ENCODE data around the gene PUSL1.
A peak's percentile ranks its signal among the peaks of the same experiment; 100 is the strongest.

The PUSL1 gene, protein sequence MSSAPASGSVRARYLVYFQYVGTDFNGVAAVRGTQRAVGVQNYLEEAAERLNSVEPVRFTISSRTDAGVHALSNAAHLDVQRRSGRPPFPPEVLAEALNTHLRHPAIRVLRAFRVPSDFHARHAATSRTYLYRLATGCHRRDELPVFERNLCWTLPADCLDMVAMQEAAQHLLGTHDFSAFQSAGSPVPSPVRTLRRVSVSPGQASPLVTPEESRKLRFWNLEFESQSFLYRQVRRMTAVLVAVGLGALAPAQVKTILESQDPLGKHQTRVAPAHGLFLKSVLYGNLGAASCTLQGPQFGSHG

DNA sequence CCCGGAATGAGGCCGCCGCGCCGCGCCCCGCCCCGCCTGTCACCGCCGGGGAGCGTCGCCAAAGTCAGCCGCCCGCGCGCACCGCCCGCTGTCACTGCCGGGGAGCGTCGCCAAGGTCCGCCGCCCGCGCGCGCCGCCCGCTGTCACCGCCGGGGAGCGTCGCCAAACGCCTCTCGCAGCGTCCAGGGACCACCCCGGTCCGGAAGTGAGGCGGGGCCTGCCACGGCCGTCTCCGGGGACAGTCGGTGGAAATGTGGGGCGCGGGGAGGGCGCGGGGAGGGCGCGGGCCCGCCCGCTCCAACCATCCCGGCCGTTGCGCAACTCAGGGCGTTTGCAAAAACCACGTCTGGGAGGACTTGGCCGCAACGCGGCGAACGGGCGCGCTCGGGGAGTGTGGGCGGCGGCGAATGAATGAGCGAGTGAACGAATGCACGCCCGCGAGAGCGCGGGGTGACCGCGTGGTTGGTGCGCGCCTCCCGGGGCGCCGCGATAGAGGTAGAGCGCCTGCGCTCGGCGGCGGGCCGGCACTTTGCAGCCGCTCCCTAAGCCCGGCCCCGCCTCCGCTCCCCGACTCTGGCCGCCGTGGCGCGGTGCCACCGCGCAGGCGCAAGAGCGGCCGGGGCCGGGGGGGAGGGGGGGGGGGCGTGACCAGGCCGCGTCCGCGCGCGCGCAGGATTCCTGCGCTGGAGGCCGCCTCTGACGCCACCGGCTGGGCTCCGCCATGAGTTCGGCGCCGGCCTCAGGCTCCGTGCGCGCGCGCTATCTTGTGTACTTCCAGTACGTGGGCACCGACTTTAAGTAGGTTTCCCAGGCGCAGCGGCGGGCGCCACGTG lies at the start of gene PUSL1, which contains the start of gene ACAP3:
TSS of gene PUSL1 (plus strand) at position 675 of the 833 bp plus-strand sequence. CDS start at position 722, 47 bp downstream.
TSS of gene ACAP3 (minus strand) at position 8 of the 833 bp plus-strand sequence. CDS start 115 bp downstream, outside the sequence.
- DNase-seq = peak; percentile 98

DNA sequence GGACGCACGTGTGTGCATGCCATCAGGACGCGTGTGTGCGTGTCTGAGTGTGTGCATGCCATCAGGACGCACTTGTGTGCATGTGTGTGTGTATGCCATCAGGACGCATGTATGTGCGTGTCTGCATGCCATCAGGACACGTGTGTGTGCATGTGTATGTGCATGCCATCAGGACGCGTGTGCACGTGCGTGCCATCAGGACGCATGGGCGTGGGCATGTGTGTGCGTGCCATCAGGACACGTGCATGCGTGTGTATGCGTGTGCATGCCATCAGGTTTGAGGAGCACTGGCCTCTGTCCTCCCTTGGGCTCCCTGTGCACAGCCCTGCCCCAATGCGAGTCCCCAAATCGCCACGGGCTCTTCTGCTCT lies 49.3 kb upstream of the PUSL1 start:
- DNase-seq = no peak

DNA sequence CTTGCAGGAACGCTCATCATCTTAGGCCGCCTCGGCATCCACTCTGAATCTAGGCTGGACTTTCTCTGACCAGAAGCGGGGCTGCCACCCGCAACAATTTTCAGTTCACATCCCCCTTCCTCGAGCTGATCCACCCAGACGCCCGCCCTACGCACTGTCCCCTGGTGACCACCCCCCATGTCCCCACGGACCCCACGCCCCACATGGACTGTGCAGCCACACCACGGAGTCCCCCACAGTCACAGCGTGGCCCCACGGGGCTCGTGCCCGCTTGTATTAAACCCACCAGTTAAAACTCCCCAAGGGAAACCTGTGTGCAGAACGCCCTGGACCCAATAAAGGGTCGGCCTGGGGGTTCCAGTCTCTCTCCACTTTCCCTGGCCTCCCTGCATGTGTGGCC lies 48.9 kb upstream of the PUSL1 start:
- DNase-seq = no peak

DNA sequence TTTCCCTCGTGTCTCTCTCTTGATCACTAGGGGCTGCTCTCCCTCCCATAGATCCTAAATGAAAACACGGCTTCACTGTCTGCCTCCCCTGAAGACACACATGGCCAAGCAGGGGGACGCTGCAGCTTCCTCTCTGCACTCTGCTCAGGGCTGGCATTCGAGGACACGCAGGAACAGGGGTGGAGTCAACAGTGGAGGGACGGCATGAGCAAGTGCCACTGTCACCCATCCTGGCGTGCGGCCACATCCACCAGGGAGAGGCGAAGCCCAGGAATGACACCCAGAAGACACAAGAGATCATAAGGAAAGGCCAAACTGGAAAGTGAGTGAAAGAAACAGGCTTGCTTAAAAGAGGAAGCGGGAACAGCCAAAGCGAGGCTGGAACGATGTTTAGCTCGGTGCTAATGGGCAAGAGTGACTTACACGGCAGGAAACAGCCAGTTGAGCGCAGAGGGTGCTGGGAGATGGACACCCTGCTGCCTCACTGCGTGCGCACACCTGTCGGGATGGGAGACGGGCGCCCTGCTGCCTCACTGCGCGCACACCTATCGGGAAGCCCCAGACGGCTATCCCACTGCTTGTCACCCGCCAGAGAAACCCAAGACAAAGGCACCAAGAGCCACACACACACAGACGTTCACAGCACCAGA lies 48.3 kb upstream of the PUSL1 start:
- DNase-seq = no peak

DNA sequence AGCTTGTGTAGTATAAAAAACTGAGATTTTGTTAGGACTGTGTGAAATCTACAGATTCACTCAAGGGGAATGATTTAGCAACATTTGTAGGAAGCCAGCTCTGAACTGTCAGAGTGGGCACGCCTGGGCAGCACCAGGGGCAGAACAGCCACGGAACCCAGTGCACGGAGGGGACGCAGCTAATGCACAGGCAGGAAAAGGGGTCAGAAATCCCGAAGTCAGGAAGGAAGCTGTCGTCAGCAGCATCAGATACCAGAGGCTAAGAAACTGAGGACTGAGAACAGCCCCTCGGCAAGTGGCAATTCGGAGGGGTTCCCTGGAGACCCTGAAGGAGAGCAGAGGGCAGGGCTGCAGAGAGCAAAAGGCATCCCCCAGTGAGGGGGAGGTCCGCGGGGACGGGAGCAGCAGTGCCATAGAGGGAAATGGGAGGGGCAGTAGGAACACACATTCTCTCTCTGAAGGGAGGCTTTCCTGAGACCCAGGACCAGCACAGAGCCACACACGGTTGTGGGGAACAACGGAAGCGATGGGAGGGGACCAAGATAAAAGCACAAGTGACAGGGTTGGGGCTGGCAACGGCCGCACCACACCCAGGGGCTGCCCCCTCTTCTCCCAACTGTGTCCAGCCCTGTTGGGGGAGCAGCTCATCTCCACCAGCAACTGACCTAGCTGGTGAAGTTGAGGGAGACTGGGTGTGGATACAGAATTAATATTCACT lies 47.4 kb upstream of the PUSL1 start:
- DNase-seq = no peak

DNA sequence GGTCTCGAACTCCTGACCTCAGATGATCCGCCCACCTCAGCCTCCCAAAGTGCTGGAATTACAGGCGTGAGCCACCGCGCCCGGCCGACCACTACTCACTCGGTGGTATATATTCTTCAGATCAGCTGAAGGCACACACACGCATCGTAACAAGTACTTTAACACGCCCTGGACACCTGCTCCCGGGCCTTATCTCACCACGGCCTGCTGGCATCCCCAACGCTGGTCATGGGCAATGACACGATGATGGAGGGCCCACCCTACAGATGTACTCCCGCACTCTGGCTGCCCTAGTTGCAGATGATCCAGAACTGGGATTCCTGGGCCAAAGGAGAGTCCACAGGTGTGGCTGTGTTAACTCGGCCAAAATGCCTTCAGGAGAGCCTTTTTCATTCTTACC lies 46.3 kb upstream of the PUSL1 start:
- no peak for DNase-seq

DNA sequence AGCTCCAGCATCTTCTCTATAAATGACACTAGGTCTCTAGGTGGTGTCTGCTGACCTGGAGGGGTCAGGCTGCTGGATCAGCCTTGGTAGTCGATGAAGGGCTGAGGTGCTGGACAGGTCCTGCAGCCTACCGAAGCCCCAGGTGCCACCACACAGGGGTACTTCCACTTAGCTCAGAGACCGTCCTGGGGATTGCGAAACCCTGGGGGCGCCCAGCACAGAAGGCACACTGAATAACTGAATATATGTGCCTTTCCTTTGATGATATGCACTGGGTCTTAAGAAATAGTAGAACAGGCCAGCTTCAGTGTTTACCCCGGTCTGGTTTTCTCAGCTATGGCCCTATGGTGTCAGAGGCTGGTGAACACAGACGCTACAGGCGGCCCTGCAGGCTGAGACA lies 45.6 kb upstream of the PUSL1 start:
- no peak for DNase-seq

DNA sequence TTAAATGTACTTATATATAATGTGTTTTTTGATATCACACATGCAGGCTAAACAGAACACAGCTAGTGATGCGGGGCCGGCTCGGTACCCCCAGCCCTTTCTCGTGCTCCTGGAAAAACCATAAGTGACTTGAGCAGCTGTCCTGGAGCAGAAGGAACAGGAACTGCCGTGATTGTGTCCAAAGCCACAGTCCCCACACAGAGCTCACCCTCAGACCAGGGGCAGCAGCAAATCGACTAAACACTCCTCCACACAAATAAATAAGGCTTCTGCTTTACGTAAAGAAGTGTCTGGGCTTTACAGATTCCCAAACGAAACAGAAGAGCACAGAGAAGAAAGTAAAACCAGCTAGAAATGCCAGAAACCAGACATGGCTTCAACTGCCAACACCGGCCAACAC lies 44.4 kb upstream of the PUSL1 start:
- DNase-seq = no peak

DNA sequence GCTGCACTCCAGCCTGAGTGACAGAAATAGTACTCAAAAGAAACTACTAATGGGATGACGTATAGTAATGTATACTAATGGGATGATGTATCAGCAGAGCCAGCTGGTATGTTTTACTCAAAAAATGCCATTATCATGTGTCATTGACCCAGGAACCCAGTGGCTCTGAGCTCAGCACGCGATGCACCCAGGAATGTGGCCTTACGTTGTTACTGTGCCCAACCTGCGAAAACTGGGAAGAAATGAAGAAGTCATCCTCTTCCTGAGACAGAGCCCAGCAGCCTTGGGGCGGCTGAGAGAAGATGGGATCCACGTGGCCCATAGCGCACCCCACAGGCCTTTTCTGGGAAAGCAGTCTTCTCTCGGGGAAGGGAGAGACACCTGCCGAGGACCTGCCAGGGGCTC lies 43.5 kb upstream of the PUSL1 start:
- DNase-seq = no peak

DNA sequence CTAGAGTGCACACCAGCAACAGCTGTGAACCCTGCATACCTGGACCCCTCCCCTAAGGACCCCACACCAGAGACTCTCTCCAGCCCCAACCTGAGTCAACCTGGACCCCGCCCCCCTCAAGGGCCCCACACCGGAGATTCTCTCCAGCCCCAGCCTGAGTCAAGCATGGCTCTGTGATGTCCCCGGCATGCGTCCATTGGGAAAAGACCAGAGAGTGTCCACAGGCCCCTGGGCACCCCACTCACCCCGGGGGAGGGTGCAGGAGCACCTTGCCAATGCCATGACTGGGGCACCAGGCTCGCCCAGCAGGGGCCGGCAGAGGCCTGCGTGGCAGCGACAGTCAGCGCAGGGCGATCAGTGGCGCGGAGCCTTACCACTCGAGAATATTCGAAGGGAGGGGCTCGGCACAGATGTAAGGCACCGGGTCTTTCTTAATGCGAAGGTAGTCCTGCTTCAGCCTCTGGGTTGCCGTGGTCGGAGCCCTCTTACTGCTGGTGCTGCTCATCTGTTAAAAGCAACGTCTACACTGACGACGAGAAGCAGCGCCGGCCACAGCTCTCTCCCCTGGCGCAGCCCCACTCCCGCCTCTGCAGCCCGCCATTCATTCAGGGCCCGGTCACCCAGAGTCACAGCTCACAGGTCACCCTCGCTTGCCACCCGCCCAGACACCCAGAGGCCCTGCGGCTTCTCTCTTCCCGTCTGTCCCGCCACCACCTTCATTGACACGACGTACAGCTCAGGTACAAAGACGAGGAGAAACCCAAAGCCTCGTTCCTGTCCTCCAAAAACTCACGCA lies 40.7 kb upstream of the PUSL1 start:
- no peak for DNase-seq

DNA sequence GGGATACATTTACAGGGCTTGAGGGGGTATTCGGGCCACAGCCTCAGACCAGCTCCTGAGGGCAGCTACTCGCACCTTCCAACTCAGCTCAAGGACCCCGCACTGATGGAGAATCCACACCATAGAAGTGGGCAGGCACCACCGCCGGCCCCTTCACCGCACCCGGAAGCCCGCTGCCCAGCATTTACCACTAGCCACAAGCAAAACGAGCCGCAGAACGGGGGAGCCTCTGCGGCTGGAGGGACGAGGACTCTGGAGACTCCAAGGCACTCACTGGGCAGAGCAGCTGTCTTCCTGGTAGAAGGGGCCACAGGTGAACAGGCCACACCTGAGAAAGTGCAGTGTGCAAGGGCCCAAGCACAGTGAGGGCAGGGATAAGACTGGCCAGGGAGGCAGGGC lies 40.1 kb upstream of the PUSL1 start:
- DNase-seq = no peak

DNA sequence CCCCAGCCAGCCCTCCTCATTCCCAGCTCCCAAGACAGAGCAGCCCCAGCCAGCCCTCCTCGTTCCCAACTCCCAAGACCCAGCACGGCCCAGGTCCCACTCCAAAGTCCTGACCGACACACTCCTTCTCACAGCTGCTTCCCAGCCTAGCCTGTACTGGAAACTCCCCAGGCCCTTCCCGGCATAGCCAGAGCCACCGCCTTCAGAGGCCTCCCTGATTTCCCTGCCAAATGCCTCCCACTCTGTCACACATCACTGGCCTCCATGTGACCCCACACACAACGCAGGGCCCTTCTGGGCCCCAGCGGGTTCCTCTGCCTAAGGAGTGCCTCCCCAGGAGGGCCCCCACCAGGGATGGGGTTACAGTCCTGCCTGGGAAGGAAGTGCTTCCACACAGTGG lies 37.6 kb upstream of the PUSL1 start:
- DNase-seq = no peak

DNA sequence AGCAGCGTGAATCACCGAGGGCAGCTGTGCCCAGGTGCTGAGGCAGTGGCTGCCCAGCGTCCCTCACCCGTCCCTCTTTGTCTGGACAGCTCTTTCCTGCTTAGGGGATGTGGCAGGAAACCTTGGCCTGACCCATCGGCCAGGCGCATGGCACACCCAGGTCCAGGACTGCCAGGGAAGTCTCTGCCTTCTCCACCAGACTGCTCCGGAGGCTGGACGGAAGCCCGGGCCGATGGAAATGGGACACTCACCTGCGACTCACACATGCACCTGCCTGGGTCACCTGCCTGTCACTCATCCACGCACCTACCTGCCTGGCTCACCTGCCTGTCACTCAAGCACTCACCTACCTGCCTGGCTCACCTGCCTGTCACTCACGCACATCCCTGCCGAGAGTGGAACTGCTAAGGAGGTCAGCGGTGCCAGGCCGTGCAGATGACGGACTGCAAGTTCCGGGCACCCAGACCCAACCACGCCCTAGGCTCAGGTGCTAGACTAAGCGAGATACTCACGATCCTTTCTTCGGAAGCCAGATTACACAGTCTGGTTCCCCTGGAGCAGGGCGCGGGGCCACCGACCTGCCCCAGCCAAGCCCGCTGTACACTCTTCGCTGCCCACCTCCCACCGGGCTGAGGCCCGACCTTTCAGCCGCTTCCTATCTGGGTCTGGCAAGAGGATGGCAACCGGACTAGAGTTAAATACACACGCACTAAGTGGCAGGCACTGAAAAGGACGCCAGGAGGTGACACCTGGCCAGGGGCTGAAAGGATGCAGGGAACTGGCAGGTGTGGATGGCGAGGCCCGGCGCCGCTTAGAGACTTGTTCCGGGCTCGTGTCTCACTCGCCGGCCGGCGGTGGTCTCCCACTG lies 35.8 kb upstream of the PUSL1 start:
- no peak for DNase-seq

DNA sequence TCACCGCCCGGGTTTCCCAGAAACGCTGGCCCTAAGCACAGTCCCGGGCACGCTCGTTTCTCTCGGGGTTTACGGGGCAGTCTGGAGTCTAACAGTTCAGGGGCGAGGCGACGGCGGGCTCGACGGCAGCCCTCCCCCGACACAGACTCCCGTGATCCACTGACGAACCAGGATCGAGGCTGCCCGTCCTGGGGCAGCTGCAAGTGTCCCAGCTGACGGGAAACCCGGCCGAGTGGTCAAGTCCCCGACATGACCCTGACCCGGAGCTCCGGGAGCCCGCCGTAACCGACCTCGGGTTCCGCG lies 35.2 kb upstream of the PUSL1 start:
- DNase-seq = no peak

DNA sequence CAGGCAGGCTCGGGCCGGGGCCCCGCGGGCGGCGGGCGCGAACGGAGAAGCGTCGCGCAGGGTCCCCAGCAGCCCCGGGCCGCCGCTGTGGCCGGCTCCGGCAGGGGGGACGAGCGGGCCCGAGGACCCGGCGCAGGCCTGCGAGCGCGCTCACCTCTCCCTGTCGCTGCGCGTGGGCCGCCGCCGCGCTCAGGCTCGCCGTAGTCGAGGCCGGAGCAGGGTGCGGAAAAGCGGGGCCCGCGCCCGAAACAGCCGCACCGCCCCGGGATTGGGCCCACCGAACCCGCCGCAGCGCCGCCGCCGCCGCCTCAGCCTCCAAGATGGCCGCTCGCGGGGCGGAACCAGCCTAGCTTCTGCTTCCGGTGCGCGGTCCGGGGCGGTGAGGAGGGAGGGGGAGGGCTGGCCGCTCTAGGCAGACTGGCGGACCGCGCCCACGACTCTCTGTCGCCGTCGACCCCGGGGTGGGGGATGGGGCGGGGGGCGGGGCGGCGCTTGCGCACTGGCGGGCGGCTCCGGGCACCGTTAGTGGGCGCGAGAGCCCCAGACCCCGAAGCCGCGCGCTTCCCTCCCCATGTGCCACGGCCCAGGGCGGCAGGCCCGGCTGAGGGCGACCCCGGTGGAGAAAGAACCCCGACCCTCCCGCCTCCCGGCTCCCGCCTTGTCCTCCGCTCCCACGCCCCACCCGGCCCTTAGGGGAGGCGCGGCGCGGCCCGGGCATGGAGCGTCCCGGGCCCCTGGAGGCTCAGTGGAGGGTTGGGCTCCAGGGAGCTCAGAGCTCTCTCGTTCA lies 34.7 kb upstream of the PUSL1 start, which contains the start of gene UBE2J2:
TSS of gene UBE2J2 (minus strand) at position 343 of the 787 bp plus-strand sequence. CDS start 5,862 bp downstream, outside the sequence.
- DNase-seq = peak; percentile 89

DNA sequence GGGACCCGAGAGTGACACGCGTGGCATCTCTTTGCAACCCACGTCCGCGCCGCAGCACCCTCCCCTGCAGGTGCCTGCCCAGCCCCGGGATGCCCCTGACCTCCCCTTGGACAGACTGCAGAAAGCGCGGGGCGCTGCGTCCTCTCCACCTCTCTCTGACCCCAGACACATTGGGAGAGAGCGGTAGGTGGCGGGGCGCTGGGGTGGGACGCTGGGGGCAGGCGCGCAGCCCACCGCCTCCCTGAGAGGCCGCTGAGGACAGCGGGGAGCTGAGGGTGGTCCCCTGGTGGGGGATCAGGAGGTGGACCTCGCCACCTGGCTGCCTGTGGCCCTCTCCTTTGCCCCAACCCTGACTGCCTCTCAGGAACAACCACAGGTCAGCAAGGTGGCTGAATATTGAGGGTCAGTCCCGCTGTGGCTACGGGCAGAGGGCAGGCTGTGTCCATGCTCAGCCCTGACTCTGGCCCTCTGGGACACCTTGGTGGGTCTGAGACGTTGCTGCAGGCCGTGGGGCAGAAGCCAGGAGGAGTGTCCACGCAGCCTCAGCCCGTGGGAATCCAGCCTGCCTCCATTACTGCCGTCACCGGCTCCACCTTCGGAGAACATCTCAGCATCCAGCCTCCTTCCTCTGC lies 34.0 kb upstream of the PUSL1 start:
- DNase-seq = no peak

DNA sequence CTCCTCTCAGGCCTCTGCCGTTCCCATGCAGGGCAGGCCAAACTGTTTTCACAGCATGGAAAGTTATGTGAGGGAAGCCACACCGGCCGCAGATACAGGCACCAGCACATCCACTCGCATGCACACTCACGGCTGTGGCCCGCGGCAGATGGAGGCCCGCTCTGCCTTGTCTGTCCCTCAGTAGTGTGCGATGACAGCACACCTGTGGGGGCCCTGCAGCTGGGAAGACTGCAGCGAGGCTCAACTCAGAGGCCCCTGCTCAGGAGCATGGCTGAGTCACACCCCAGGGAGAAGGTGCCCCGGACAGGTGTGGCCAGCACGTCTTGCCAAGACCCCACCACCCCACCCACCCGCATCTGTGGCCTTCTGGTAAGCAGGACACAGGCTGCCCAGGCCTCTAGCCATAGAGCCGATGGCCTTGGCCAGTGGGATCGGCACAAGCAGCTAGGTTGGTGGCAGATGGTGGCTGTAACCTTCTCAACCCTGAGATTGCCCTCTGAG lies 33.4 kb upstream of the PUSL1 start:
- no peak for DNase-seq

DNA sequence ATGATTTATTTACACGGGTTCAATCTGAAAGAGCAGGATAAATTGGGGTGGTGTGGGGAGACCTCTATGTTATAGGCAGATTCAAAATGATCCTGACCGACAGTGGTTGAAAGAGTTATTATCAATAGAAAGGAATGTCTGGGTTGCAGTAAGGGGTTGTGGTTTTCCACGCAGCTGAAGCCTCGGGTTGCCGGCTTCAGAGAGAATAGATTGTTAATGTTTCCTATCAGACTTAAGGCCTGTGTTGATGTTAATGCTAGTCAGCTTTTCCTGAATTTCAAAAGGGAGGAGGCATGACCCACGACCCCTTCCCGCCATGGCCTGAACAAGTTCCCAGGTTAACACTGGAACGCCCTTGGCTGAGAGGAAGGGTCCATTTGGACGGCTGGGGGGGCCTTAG lies 32.6 kb upstream of the PUSL1 start:
- no peak for DNase-seq

DNA sequence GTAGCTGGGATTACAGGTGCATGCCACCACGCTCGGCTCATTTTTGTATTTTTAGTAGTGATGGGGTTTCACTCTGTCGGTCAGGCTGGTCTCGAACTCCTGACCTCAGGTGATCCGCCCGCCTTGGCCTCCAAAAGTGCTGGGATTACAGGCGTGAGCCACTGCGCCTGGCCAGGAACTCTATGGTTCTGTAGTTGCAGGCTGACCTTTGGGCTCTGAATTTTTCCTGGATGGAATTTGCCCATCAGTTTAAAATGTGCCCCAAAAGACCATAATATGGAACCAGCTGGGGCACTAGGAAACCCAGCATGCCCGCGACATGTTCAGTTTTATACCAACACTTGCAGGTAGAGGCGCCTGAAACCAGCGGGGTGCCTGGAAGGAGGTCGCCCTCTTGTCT lies 29.8 kb upstream of the PUSL1 start:
- no peak for DNase-seq

DNA sequence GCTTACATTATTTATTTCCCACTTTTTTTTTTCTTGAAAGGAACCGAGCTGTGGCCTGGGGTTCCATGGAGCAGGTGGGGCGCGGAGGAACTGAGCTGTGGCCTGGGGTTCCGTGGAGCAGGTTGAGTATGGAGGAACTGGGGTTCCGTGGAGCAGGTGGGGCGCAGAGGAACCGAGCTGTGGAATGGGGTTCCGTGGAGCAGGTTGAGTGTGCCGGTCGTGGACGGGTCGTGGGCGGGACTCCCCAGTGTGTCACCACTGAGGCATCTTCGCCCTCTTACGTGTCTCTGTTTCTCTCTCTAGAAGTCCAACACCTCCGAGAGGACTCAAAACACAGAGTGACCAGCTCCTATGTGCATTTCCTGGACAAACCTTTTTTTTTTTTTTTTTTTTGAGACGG lies 29.4 kb upstream of the PUSL1 start:
- DNase-seq = no peak

Measured in 8988T (cell line).